Umbilical cord (tissue), 2 donors: ENCODE results near the gene PLCB4. TPM values are rescaled to one million over a fixed set of nuclear protein-coding genes. Genes with fewer than 3 reads are reported as not detected.

ENCODE experiments used
- DNase-seq: peaks from one replicate; pipeline ENCODE4 v3.0.0-alpha.2; 2015; ENCODE audit warnings: low spot score
- total RNA-seq: library from RNA; depleted of rRNA; stranded (reverse); fragments of >200 nt; gene quantifications from one replicate; pipeline ENCODE4 v1.2.3, GENCODE V29; 2014; ENCODE audit warnings: low replicate concordance; ENCODE audit not compliant: insufficient read depth

The PLCB4 gene
- total RNA-seq, 1 donor from 2014 or later, result 7.2 TPM

- DNase-seq, result no peak
These were observed 250.9 kb downstream of the PLCB4 start for GRCh38 chr20:9319687-9320384.

DNA sequence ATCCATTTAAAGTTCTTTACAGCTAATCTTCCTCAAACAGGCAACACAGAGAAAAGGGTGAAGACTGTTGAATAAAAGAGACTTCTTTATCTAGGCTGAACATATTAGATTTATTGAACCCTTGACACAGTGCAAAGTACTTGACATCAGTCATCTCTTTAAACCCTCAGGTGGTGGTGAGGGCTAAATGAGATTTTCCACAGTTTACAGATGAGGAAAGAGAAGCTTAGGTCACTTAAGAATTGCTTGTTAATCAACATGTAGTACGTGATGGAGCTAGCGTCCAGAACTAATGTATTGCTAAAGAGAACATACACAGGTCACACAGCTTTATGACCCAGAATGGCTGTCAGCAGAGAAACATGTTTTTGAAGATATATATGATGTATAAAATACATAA, 252.1 kb downstream of the PLCB4 start:
- no peak for DNase-seq

DNA sequence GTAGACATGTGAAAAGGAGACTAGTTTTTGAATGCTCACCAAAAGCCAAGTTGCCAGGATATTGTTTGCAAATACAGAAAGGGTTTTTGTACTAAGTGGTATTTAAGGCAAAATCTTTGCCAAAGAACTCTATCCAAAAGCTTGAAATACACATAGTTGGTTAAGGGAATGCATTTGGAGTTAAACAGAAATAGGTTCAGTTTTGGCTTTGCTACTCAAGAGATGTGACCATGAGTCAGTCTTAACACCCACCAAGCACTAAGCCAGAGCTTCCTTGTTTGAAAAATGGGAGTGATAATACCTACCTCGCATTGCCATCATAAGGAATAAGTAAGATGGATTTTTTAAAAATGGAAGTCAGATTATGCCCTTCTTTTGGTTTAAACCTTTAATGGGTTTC, 253.8 kb downstream of the PLCB4 start:
- no peak for DNase-seq

- no peak for DNase-seq
These were observed 254.7 kb downstream of the PLCB4 start for GRCh38 chr20:9323622-9324021.

- DNase-seq, result no peak
These were observed 260.6 kb downstream of the PLCB4 start for GRCh38 chr20:9329355-9330101.

- no peak for DNase-seq
These were observed 261.3 kb downstream of the PLCB4 start for GRCh38 chr20:9330151-9330550.

DNA sequence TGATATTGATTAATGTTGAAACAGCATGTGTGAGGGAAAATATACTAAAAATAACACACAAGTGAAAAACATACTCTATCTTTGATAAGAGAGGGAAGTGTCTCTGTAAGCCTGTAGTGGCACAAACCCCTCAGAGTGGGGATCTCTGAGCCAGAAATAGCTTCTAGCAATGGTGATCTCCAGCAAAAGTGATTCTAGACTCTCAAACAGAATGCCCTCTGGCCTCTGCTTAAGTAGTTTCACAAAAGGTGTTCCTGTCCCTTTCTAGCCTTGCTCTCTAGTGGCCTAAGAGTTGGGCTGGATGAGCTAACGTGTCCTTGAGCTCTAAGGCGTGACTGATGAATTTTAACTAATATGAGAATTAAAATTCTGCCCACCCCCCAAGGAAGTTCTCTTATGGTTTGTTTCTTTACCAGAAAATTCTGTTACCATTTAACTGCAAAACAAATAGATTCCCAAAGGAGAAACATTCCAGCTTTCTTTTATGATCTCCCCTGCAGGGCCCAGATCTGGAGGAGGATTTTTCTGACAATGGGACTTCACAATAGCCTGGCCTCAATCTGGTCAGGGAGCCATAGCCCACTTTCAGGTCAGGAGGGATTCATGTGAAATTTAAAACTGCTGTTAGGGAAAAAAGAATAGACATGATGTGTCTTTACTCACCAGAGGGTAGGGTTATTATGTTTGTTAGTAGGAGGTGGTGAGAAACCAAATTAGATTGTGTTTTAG, 263.0 kb downstream of the PLCB4 start:
- DNase-seq, result no peak

GRCh38 chr20:9332791-9333479, 264.0 kb downstream of the PLCB4 start:
- no peak for DNase-seq

DNA sequence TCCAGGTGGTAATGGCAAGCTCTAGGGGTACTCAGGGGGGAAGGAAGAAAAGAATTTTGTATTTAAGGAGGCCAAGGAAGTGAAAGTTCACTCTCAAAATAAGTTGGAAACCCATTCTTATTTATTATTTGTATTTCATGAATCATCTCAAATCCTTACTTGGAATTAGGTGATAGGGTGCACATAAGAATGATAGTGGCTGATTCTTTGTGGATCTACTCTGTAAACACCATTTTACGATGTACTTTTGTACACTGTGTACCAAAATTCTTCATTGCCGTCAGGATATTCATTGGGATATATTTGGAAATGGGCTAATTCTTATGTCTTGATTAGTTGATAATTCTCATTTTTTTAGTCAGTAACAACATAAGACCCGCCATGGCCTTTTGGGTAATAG, 266.0 kb downstream of the PLCB4 start:
- no peak for DNase-seq

GRCh38 chr20:9338101-9338500, 269.2 kb downstream of the PLCB4 start:
- no peak for DNase-seq

- DNase-seq, result no peak
These were observed 270.8 kb downstream of the PLCB4 start for GRCh38 chr20:9339708-9340107.

DNA sequence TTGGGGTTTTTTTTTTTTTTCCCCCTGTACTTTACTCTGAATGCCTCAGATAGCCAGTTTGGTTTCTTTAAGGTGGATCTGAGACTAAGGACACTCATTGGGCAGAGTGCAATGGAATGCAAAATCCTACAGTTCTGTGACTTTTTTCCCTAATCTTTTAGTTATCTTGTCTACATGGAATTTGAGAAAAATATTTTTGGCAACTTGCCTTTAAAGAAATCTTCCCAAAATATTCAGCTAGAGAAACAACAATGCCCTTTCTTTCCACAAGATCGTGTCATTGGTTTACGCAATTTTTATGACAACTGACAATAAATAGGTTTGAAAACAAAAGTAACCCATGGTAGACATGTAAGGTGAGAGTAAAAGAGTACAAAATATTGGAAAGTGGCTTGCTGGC, 273.8 kb downstream of the PLCB4 start:
- no peak for DNase-seq

- DNase-seq, result no peak
These were observed 275.4 kb downstream of the PLCB4 start for GRCh38 chr20:9344083-9344920.

GRCh38 chr20:9348316-9348715, 279.4 kb downstream of the PLCB4 start:
- no peak for DNase-seq

DNA sequence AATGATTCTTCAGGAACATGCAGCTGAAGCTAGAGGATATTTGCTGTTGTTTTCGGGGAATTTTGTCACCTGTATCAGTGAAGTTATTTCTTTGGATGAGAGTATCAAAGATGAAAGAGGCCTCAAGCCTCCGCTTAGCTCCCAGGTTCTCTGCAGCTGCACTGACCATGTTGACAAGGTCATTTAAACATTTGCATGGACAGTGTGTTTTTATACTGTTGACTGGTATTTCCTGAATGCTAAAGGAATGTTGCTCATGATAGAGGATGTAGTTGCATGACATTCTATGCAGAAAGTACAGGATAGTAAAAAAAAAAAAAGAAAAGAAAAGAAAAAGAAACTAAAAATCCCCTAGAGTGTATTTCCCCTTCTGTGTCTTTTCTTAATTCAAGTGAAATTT, 279.9 kb downstream of the PLCB4 start:
- DNase-seq, result no peak

DNA sequence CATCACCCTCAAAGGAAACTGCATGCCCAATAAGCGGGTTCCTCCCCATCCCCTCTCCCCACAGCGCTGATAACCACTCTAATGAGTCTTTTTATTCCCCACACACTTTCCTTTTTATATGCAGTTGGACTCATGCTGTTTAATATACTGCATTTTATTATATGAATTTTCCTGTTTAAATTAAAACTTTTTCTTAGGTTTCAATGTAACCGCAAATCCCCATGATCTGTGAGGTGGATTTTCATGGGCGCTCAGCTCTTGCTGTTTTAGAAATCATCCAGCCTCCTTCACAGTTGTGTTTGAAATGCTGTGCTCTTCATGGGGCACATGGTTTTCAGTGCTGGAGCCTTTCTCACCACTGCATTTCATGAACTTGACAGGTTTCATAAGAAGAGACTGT, 280.4 kb downstream of the PLCB4 start:
- no peak for DNase-seq

GRCh38 chr20:9352739-9353138, 283.9 kb downstream of the PLCB4 start:
- no peak for DNase-seq

DNA sequence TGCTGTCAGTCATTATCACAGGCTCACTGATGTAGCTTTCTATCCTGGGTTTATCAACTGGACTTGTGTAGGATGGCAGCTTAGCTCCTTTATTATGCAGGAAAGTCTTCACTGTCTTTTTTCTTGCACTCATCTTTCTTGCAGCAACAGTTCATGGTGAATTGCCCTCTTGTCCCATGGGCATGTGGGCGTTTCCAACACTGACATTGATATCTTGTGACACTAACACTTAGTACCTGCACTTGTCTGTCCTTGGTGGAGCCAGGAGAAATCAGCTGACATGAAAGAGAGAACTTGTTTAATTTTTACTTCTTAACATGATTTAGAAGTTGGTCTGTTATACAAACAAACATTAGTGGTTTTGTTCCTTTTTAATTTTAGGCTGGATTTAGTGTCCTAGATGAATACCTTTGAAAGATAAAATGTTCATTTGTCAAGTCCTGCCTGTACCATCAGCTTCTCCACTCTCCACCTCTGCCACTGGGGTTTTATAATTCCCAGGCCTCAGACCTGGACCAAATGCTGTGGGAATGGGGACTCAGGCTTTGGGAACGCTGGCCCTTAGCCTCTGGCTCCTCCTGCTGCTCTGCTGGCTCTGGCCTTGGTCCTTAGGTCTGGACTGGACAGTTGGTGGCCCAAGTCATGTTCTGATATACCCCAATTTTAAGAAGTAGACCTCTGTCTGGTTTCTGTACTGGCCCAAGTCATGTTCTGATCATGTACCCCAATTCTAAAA, 284.5 kb downstream of the PLCB4 start:
- no peak for DNase-seq

GRCh38 chr20:9353916-9354276, 285.0 kb downstream of the PLCB4 start:
- DNase-seq, result no peak

- DNase-seq, result no peak
These were observed 285.7 kb downstream of the PLCB4 start for GRCh38 chr20:9354579-9354978.

GRCh38 chr20:9358001-9358400, 289.1 kb downstream of the PLCB4 start:
- DNase-seq, result no peak
